ENCODE measurements around the gene CMTM4.
"Not testable (repeated sequence)": the region's sequence is repeated elsewhere in the genome, so short reads cannot be mapped to it uniquely, and the experiment has no call there.

The CMTM4 gene

GRCh38 chr16:66616169-66616568, 80.4 kb downstream of the CMTM4 start:
- DNase-seq (ENCODE audit: low read depth), result no peak

GRCh38 chr16:66614161-66614802, 82.3 kb downstream of the CMTM4 start:
- DNase-seq (ENCODE audit: low read depth), result no peak

- DNase-seq (ENCODE audit: low read depth), result no peak
Measured at GRCh38 chr16:66612422-66612821, 84.1 kb downstream of the CMTM4 start.

- not testable (repeated sequence) for DNase-seq (ENCODE audit: low read depth)
Measured at GRCh38 chr16:66611911-66612310, 84.6 kb downstream of the CMTM4 start.

GRCh38 chr16:66610111-66610820, 86.3 kb downstream of the CMTM4 start:
- no peak for DNase-seq (ENCODE audit: low read depth)

GRCh38 chr16:66609139-66609510, 87.4 kb downstream of the CMTM4 start:
- DNase-seq (ENCODE audit: low read depth), result no peak

- peak; percentile 83 for DNase-seq (ENCODE audit: low read depth)
Measured at GRCh38 chr16:66608241-66609138, 88.1 kb downstream of the CMTM4 start.

- DNase-seq (ENCODE audit: low read depth), result no peak
Measured at GRCh38 chr16:66605979-66606751, 90.4 kb downstream of the CMTM4 start.

GRCh38 chr16:66605177-66605978, 91.2 kb downstream of the CMTM4 start:
- peak; percentile 24 for DNase-seq (ENCODE audit: low read depth)

- peak; percentile 66 for DNase-seq (ENCODE audit: low read depth)
Measured at GRCh38 chr16:66604376-66605176, 92.0 kb downstream of the CMTM4 start, which contains the start of gene CMTM3. Gene CMTM3, plus strand, starts transcription at chr16:66604704. Its CDS starts 102 bp downstream, at chr16:66604806.

- peak; percentile 63 for DNase-seq (ENCODE audit: low read depth)
Measured at GRCh38 chr16:66603537-66604375, 92.8 kb downstream of the CMTM4 start.

- no peak for DNase-seq (ENCODE audit: low read depth)
Measured at GRCh38 chr16:66601471-66601870, 95.1 kb downstream of the CMTM4 start.

- no peak for DNase-seq (ENCODE audit: low read depth)
Measured at GRCh38 chr16:66600477-66600876, 96.1 kb downstream of the CMTM4 start.

- no peak for DNase-seq (ENCODE audit: low read depth)
Measured at GRCh38 chr16:66599726-66600125, 96.8 kb downstream of the CMTM4 start.

GRCh38 chr16:66598111-66598510, 98.4 kb downstream of the CMTM4 start:
- no peak for DNase-seq (ENCODE audit: low read depth)

- DNase-seq (ENCODE audit: low read depth), result no peak
Measured at GRCh38 chr16:66596986-66597848, 99.3 kb downstream of the CMTM4 start.

- not testable (repeated sequence) for DNase-seq (ENCODE audit: low read depth)
Measured at GRCh38 chr16:66596559-66596958, 100.0 kb downstream of the CMTM4 start.

GRCh38 chr16:66594739-66595138, 101.8 kb downstream of the CMTM4 start:
- DNase-seq (ENCODE audit: low read depth), result no peak

All from activated T-cell treated with anti-CD3 and anti-CD28 coated beads for 1 hour (primary cell).